DND-41 (cell line): Measurements from ENCODE around the gene FARP1.

ENCODE experiments used
- EZH2 ChIP-seq: IDR thresholded peaks from 3 replicates; pipeline ENCODE4 v1.6.1; 2012; ENCODE audit warnings: borderline replicate concordance, low read depth, mild to moderate bottlenecking, moderate library complexity, low read length, inconsistent platforms; ENCODE audit not compliant: severe bottlenecking
- TF ChIP-seq, protein P1 (sequence below): IDR thresholded peaks from 2 replicates; pipeline ENCODE4 v1.5.1; 2012; ENCODE audit warnings: borderline replicate concordance, low read length, moderate library complexity, mild to moderate bottlenecking; ENCODE audit not compliant: poor library complexity, severe bottlenecking; ENCODE audit errors: extremely low read depth

DNA sequence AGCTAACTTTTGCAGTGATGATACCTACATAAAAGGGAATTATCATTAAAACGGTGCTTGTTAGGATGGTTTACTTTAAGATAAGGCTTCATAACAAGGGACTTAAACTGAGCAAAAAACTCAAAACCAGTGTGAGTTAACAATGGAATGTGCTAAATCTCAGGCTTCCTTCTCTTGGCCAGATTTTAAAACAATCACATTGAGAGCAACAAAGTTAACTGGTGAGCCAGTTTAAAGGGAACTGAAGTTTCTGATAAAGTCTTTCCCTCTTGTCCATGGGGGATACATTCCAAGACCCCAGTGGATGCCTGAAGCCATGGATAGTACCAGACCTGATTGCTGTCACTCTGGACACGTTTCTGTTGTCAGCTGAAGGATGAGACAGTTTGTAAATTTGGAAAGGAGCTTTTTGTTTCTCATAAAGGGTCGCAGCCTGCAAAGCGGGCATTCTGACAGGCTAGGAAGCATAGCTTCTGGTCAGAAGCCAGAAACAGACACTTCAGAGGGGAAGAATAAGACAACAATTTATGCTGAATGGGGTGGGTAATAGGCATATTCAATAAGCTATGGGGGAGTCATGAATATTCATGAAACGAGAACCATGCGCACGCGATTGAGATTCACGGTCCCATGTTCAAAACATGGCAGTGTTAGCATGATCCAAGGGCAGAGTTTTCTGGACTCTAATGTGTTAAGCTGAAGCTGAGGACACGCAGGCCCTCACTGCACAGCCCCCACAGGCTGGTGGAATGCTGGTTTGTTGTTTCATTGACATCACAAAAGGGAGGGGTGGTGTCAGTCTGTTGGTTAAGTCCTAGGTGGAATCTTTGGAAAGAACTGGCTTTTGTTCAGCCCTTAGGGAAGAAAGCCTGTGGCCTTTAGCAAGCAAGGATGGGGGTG is 184.7 kb downstream of the FARP1 start:
- TF ChIP-seq, protein P1, sequence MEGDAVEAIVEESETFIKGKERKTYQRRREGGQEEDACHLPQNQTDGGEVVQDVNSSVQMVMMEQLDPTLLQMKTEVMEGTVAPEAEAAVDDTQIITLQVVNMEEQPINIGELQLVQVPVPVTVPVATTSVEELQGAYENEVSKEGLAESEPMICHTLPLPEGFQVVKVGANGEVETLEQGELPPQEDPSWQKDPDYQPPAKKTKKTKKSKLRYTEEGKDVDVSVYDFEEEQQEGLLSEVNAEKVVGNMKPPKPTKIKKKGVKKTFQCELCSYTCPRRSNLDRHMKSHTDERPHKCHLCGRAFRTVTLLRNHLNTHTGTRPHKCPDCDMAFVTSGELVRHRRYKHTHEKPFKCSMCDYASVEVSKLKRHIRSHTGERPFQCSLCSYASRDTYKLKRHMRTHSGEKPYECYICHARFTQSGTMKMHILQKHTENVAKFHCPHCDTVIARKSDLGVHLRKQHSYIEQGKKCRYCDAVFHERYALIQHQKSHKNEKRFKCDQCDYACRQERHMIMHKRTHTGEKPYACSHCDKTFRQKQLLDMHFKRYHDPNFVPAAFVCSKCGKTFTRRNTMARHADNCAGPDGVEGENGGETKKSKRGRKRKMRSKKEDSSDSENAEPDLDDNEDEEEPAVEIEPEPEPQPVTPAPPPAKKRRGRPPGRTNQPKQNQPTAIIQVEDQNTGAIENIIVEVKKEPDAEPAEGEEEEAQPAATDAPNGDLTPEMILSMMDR = no peak
- TF ChIP-seq EZH2 = no peak
